Erythroblast (primary cell): ENCODE measurements around the gene SEPTIN2.

ENCODE experiments used
- GATA1 ChIP-seq: IDR thresholded peaks from 2 replicates; pipeline ENCODE4 v1.6.1; 2011; ENCODE audit warnings: low read depth, mild to moderate bottlenecking, control low read depth, low read length, moderate library complexity
- POLR2A ChIP-seq: IDR thresholded peaks from 2 replicates; pipeline ENCODE4 v1.6.1; 2011; ENCODE audit warnings: mild to moderate bottlenecking, low read length

DNA sequence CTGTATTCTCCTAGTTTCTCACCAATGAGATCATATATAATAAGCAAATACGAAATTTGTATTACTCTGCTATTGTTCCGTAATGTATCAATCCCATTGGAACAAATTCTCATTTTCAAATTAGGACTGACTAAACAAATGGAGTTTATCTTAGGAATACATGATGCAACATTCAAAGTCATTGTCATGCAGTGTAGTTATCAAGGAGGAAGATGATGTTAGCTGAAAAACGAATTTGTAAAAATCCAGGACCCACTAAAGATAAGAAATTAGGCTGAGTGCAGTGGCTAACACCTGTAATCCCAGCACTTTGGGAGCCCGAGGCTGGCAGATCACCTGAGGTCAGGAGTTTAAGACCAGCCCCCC lies 14.9 kb downstream of the SEPTIN2 start:
- TF ChIP-seq POLR2A (no peak), GATA1 (no peak)
